Measurements from ENCODE around the gene ATP1B1. TPM values are rescaled to one million over a fixed set of nuclear protein-coding genes. Genes with fewer than 3 reads are reported as not detected.
A peak's percentile ranks its signal among the peaks of the same experiment; 100 is the strongest.

ATP1B1 gene
- total RNA-seq, 4 donors from 2014 or later: 94.8 to 137 (median 103) TPM

DNA sequence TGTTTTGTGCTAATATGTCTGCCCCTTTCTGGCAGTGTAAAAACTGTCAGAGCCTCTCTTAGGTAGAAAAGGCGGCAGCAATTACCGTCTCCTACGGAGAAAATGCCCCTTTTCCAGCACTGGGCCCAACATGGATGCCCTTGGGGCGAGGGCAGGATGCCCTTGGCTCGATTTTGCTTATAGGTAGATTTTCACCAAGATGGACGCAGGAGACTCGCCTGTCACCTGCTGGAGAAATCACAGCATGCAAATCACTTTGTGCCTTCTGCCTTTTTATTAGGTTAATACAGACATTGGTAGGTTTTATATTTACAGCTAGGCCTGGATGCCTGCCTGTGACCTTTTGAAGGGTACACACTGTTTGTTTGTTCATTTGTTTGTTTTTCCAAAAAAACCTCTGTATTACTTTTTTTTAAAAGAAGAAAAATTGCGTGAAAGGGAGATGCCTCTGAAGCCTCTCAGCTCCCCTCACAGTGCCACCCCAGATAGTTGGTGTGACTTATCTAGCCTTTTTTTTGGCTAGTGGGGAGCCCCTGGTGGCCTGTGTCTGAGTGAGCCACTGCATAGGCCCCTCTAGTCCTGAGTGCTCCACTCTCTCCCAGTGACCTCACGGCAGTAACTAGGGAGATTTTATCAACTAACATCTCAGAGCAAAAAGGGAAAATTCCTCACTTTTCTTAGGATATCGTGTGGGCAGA is 2.5 kb downstream of the ATP1B1 start:
- Histone ChIP-seq H3K9me3 (no peaks in the 10 kb centered on the region), H3K4me1 (peaks cover 9 to 77% (median 13%) of the 10 kb centered on the region in 3 donors), H3K4me3 (peak overlapping the region; percentile 94 to 98), H3K36me3 (peaks cover 5 to 21% of the 10 kb centered on the region in 2 donors), H3K27ac (peak overlapping the region; percentile 91 to 96 (median 95)), H3K27me3 (no peaks in the 10 kb centered on the region)
- TF ChIP-seq POLR2A (IDR thresholded peaks at IDR 0.05) (no peak), POLR2AphosphoS5 (IDR thresholded peaks at IDR 0.05) (peak; percentile 25)
- TF ChIP-seq, protein P1, sequence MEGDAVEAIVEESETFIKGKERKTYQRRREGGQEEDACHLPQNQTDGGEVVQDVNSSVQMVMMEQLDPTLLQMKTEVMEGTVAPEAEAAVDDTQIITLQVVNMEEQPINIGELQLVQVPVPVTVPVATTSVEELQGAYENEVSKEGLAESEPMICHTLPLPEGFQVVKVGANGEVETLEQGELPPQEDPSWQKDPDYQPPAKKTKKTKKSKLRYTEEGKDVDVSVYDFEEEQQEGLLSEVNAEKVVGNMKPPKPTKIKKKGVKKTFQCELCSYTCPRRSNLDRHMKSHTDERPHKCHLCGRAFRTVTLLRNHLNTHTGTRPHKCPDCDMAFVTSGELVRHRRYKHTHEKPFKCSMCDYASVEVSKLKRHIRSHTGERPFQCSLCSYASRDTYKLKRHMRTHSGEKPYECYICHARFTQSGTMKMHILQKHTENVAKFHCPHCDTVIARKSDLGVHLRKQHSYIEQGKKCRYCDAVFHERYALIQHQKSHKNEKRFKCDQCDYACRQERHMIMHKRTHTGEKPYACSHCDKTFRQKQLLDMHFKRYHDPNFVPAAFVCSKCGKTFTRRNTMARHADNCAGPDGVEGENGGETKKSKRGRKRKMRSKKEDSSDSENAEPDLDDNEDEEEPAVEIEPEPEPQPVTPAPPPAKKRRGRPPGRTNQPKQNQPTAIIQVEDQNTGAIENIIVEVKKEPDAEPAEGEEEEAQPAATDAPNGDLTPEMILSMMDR (IDR thresholded peaks at IDR 0.05): peak; percentile 19 to 49 (median 40)
- ATAC-seq: no peak
- 17 to 23% methylated on average over 6 to 10 of the region's 10 CpGs for WGBS, 2 donors (ENCODE audit: low coverage in 1 of 2)

DNA sequence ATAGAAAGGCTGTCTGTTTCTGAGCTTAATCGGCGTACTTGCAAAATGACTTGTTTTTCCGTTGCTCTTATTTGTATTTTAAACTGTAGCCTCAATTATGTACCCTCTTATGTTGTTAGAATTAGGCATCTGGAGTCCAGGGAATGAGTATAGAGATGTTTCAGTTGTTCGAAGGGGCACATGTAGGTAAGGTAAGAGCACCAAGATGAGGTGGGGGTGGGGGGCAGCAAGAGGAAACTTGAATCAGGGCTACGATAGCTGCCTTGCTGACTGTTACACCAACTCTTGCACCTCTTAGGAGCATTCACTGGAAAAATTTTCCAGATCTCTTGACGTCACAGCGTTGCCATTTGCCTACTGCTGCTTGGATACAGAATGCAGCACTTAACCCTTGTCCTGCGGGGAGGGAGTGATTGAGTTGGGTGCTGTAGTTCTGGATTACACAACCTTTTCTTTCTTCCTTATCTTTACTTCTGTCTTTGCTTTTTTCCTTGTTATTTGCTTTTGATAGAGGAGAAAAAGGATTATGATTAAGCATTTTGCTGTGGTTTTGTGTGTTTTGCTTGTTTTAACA is 3.2 kb downstream of the ATP1B1 start:
- Histone ChIP-seq H3K27me3 (no peaks in the 10 kb centered on the region), H3K4me1 (peaks cover 9 to 83% (median 14%) of the 10 kb centered on the region in 3 donors), H3K27ac (peak overlapping the region; percentile 91 to 96 (median 95)), H3K36me3 (peaks cover 5 to 21% of the 10 kb centered on the region in 2 donors), H3K4me3 (peak overlapping the region; percentile 94 to 98), H3K9me3 (no peaks in the 10 kb centered on the region)
- TF ChIP-seq POLR2A (IDR thresholded peaks at IDR 0.05) (peak; percentile 18 to 22), POLR2AphosphoS5 (IDR thresholded peaks at IDR 0.05) (peak; percentile 69)
- TF ChIP-seq, protein P1 (IDR thresholded peaks at IDR 0.05): no peak
- 14 to 22% methylated on average over 8 of the region's 8 CpGs for WGBS, 2 donors (ENCODE audit: low coverage in 1 of 2)
- ATAC-seq: peak; percentile 31

DNA sequence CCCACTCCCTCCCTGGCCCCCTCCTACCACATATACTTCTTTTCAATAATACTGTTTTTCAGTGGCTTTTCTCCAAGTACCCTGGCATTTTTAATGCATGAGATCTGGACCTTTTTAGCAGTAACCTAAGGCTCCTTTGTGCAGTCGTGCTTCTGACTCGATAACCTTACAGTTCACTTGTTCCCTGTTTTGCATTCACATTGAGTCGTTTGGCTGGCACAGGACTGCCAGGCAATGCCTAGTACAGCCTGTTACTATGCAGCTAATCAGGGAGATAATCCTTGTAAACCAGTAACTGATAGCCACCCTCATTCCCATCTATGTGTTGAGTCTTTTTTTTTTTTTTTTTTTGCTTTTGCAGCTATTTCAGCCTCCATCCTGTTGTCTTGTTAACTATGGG is 3.7 kb downstream of the ATP1B1 start:
- Histone ChIP-seq H3K27ac (peak overlapping the region; percentile 91 to 96 (median 95)), H3K9me3 (no peaks in the 10 kb centered on the region), H3K4me3 (peak overlapping the region; percentile 94 to 98), H3K27me3 (no peaks in the 10 kb centered on the region), H3K4me1 (peaks cover 9 to 83% (median 14%) of the 10 kb centered on the region in 3 donors), H3K36me3 (peaks cover 5 to 21% of the 10 kb centered on the region in 2 donors)
- no peak for TF ChIP-seq EP300 (IDR thresholded peaks at IDR 0.05)
- no peak for TF ChIP-seq POLR2A (IDR thresholded peaks at IDR 0.05)
- TF ChIP-seq, protein P1 (IDR thresholded peaks at IDR 0.05): no peak
- no peak for TF ChIP-seq POLR2AphosphoS5 (IDR thresholded peaks at IDR 0.05)
- ATAC-seq: no peak
- WGBS, 2 donors (ENCODE audit: low coverage in 1 of 2): 0 to 17% methylated on average over 3 of the region's 3 CpGs

DNA sequence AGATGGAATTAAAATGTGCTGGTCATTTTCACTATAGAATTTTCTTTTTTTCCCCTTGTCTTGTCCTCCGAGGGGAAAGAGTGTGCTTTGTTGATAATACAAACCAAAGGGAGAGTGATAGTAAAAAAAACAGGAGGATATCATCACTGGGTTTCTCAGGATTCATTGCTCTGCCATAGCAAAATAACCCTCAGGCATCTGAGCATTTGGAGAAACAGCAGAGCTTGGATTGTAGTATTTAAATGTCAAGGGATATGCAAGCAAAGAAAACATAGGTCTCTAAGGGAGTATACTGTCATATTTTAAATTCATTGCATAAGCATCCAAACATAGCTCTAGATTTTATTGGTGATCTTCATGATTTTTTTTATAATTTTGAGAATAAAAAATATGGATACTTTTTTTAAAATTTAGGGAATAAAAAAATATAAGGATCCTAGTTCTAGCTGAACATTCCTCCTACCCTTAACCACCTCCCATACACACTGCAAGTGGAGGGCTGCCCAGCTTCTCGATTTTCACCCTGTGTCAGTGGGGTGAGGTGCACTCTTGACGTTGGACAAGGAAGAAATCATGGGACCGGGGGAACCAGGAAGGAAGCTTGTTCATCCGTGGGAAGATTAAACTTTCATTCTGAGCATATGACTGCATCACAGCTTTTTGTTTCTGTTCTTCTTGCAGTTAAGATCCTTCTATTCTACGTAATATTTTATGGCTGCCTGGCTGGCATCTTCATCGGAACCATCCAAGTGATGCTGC is 4.4 kb downstream of the ATP1B1 start:
- peaks cover 5 to 23% of the 10 kb centered on the region in 2 donors for H3K36me3 ChIP-seq
- no peak for ATAC-seq
- H3K4me3 ChIP-seq: peak overlapping the region; percentile 94 to 98
- TF ChIP-seq POLR2A (IDR thresholded peaks at IDR 0.05) (no peak), EP300 (IDR thresholded peaks at IDR 0.05) (no peak), POLR2AphosphoS5 (IDR thresholded peaks at IDR 0.05) (no peak)
- TF ChIP-seq, protein P1 (IDR thresholded peaks at IDR 0.05): no peak
- peaks cover 9 to 84% (median 13%) of the 10 kb centered on the region in 3 donors for H3K4me1 ChIP-seq
- 32 to 39% methylated on average over 5 to 7 of the region's 7 CpGs for WGBS, 2 donors (ENCODE audit: low coverage in 1 of 2)
- H3K9me3 ChIP-seq: no peaks in the 10 kb centered on the region
- H3K27ac ChIP-seq: peak overlapping the region; percentile 87 to 96 (median 95)
- H3K27me3 ChIP-seq: no peaks in the 10 kb centered on the region

All from gastroesophageal sphincter (tissue), 4 donors.